ENCODE results near the gene PARVB.

PARVB gene

DNA sequence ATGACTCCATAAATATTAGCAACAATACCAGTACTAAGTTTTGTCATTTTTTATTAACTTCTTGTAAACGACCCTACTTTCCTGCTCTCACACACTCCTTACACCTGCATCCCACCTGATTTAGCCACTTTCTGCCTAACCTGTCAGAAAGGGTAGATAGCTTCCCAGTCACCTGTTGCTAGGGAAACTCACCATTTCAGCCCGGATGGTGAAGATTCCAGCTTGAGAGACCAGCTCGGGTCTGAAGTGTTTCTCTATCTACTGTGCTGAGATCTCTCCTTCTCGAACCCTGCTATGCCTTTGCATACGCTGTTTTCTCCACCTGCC, 156.6 kb downstream of the PARVB start, which contains the start of gene PARVG:
PARVG (plus strand) TSS at position 220 of the 327 bp plus-strand sequence. CDS start 2,405 bp downstream, outside the sequence.
- TF ChIP-seq, protein P1, sequence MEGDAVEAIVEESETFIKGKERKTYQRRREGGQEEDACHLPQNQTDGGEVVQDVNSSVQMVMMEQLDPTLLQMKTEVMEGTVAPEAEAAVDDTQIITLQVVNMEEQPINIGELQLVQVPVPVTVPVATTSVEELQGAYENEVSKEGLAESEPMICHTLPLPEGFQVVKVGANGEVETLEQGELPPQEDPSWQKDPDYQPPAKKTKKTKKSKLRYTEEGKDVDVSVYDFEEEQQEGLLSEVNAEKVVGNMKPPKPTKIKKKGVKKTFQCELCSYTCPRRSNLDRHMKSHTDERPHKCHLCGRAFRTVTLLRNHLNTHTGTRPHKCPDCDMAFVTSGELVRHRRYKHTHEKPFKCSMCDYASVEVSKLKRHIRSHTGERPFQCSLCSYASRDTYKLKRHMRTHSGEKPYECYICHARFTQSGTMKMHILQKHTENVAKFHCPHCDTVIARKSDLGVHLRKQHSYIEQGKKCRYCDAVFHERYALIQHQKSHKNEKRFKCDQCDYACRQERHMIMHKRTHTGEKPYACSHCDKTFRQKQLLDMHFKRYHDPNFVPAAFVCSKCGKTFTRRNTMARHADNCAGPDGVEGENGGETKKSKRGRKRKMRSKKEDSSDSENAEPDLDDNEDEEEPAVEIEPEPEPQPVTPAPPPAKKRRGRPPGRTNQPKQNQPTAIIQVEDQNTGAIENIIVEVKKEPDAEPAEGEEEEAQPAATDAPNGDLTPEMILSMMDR (conservative IDR thresholded peaks at IDR 0.05; ENCODE audit: control insufficient read depth, insufficient read depth, low read depth, low read length), result no peak
- H3K4me3 ChIP-seq (ENCODE audit: control insufficient read depth, low read depth, low read length), result no peak within 1 kb of the TSS
- no peak for DNase-seq (ENCODE audit: low read depth)

DNA sequence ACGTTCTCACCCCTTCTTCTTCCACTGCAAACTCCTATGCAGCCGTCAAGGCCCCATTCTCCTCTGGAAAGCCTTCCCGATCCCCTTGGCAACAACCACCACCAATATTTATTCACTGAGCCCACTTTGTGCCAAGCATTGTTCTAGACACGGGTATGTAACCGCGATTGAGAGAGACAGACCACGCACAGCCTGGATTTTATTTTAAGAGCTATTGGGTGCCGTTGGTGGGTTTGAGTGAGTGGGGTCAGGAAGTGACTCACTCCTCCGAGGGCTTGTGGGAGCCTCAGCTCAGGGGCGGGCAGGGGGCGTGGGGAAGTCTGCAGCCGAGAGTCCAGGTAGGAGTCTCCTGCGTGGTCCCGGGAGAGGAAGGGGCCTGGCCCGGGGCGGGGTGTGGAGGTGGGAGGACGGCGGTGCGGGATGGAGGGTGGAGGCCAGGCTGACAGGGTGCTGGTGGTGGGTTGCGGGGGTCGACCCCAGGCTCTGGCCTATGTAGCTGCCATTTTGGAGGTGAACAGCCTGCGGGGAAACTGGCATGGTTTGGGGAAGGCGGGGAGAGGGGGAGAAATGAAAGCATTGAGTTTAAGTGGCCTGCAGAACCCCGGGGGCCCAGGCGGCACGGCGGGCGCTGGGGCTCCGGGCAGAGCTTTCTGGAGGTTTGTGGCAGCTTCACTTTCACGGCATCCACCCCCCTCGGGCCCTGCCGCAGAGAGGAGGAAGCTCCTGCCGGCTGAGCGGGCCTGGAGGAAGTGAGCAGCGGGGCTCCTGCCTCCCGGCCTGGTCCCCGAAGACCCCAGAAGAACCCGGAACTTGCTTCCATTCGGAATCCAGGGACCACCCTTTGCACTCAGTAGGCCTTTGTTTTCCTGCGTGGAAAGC, 157.2 kb downstream of the PARVB start:
- H3K4me3 ChIP-seq (ENCODE audit: control insufficient read depth, low read depth, low read length), result no peak overlapping the region
- DNase-seq (ENCODE audit: low read depth), result no peak
- TF ChIP-seq, protein P1 (conservative IDR thresholded peaks at IDR 0.05; ENCODE audit: control insufficient read depth, insufficient read depth, low read depth, low read length), result no peak

DNA sequence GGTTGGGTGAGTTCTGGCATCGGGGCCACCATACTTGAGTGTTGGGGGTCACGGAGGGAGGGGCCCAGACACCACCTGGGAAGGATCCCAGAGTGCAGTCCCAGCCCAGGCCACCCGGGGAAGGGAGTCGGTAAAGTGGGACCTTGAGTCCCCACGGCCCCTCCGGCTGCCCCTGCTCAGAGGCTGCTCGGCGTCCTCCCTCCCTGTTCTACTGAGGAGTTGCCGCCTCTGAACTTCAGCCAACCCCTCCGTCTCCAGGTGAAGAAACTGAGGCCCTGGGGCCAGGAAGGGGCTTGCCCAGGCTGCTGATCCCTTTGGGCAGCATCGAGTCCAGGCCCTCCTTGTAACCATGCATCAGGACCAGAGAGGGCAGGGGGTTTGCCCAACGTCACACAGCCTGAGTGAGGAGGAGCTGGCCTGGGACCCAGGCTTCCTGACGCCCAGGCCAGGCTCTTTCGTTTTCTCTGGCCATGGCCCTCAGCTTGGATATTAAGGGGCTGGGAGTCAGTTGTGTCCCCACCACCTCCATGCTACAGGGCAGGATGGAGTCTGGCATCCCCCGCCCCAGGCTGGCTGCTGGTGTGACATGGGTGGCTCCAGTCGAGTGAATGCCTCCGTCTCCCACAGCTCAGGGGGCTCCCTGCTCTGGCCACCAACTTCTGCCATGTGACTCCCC, 157.9 kb downstream of the PARVB start:
- no peak overlapping the region for H3K4me3 ChIP-seq (ENCODE audit: control insufficient read depth, low read depth, low read length)
- no peak for DNase-seq (ENCODE audit: low read depth)
- TF ChIP-seq, protein P1 (conservative IDR thresholded peaks at IDR 0.05; ENCODE audit: control insufficient read depth, insufficient read depth, low read depth, low read length), result no peak

DNA sequence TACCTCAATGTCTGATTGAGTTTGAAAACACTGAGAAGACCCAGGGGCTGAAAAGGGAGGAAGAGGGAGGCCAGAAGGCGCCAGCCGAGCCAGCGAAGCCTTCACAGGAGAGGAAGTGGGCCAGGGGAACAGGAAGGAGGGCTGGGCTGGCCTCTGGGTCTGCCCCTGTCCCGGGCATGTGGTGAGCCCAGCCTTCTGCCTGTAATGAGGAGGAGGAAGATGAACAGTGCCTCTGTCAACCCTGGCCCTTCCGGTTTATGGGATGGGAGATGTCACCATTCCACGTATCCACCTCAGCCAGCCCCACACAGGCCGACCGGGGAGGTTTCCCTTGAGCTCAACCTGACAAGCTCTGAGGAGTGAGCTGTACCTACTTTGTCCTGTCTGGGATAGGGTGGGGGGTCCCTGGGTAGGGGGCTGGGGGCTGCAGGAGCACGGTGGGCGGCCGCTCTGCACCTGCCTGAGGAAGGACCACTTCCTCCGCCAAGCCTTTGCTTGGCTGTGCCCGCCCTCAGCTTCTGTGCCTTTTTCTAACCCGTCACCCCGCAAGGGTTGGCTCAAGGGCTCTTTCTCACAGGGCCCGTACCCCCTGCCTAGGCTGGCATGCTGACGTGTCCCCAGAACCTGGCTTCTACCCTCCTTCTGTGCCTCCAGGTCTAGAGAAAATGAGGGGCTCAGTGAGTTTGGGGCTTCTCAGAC, 158.6 kb downstream of the PARVB start:
- no peak overlapping the region for H3K4me3 ChIP-seq (ENCODE audit: control insufficient read depth, low read depth, low read length)
- TF ChIP-seq, protein P1 (conservative IDR thresholded peaks at IDR 0.05; ENCODE audit: control insufficient read depth, insufficient read depth, low read depth, low read length), result no peak
- DNase-seq (ENCODE audit: low read depth), result no peak

DNA sequence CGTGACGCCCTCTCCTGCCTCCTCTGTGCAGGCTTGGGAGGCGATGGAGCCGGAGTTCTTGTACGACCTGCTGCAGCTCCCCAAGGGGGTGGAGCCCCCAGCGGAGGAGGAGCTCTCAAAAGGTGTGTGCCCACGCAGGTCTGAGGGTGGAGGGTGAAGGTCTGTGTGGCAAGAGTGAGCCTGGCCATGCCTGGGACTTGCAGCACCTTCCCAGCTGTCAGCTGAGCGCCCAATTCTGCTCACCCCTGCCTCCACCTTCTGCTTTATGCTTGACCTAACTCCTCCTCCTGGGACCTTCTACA, 159.1 kb downstream of the PARVB start:
- no peak for DNase-seq (ENCODE audit: low read depth)
- no peak overlapping the region for H3K4me3 ChIP-seq (ENCODE audit: control insufficient read depth, low read depth, low read length)
- TF ChIP-seq, protein P1 (conservative IDR thresholded peaks at IDR 0.05; ENCODE audit: control insufficient read depth, insufficient read depth, low read depth, low read length), result no peak

DNA sequence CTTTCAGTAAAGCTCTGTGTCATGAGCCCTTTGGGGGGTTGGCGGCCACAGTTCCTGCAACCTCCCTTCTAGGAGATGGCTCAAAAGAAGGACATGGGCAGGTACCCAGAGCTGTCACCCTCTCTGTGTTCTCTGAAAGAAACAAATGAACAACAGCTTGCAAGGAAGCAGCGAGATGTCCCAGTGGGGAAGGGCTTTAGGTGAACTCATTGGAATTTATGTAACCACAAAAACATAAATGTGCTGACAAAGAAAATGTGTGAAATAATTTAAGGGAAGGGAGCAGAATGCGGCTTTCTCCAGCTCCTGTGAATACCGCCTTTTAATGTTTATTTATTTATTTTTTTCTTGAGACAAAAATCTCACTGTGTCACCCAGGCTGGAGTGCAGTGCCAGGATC, 159.9 kb downstream of the PARVB start:
- H3K4me3 ChIP-seq (ENCODE audit: control insufficient read depth, low read depth, low read length), result no peak overlapping the region
- DNase-seq (ENCODE audit: low read depth), result no peak
- TF ChIP-seq, protein P1 (conservative IDR thresholded peaks at IDR 0.05; ENCODE audit: control insufficient read depth, insufficient read depth, low read depth, low read length), result no peak

All from fibroblast of mammary gland (primary cell).